H1 (cell line): ENCODE measurements around the gene PAAF1. TPM values are rescaled to one million over a fixed set of nuclear protein-coding genes. Genes with fewer than 3 reads are reported as not detected.

Experiments
- BACH1 ChIP-seq: IDR thresholded peaks from 2 replicates; pipeline ENCODE4 v1.6.1; 2012; ENCODE audit warnings: low read length, improper control_type of control experiment
- CBX5 ChIP-seq: fragments of 300-800, 300-1000 bp; sonication (generic); IDR thresholded peaks from 2 replicates; pipeline ENCODE4 v1.7.1; 2016; ENCODE audit warnings: antibody characterized with exemption, low read length, low read depth
- CBX8 ChIP-seq: fragments of 300-800, 300-1000 bp; sonication (generic); IDR thresholded peaks from 2 replicates; pipeline ENCODE4 v1.7.1; 2016; ENCODE audit warnings: low read depth, low read length, borderline replicate concordance
- CTBP2 ChIP-seq: IDR thresholded peaks from 2 replicates; pipeline ENCODE4 v1.7.0; 2011; ENCODE audit warnings: borderline replicate concordance, mild to moderate bottlenecking, moderate library complexity, mixed read lengths, low read length; ENCODE audit not compliant: insufficient read depth, insufficient read length
- JUN ChIP-seq: IDR thresholded peaks from 2 replicates; pipeline ENCODE4 v1.6.1; 2011; ENCODE audit warnings: low read depth, mild to moderate bottlenecking, improper control_type of control experiment, low read length
- RNF2 ChIP-seq: fragments of 200-900, 300-1000 bp; sonication (generic); IDR thresholded peaks from 2 replicates; pipeline ENCODE4 v1.7.1; 2016; ENCODE audit warnings: borderline replicate concordance, low read depth, mild to moderate bottlenecking, antibody characterized with exemption, low read length; ENCODE audit not compliant: poor library complexity, severe bottlenecking; ENCODE audit errors: missing control alignments
- RXRA ChIP-seq: IDR thresholded peaks from 2 replicates; pipeline ENCODE4 v1.6.1; 2011; ENCODE audit warnings: low read depth, mild to moderate bottlenecking, low read length, moderate library complexity; ENCODE audit not compliant: insufficient read depth
- polyA plus RNA-seq, 7 experiments: library from polyadenylated mRNA; depleted of rRNA in 3 of 7; stranded (reverse) in 5 of 7; unstranded in 2 of 7; fragments of >200 nt in 5 of 7; fragments of 200-250 nt in 2 of 7; gene quantifications; 1 replicate in 5 of 7; 2 replicates in 1 of 7; 4 replicates in 1 of 7; pipeline versions ENCODE4 v1.2.1 to v1.2.3, GENCODE V29; 2011 to 2013; ENCODE audit warnings: missing spikeins in 2 of 7, mixed read lengths in 2 of 7
- total RNA-seq: library from RNA; stranded (reverse); fragmentation: NEBNext Ultra II Directional; extraction: Animal tissue kit (Norgen Biotek cat#: 25700); gene quantifications from 2 replicates; pipeline ENCODE4 v1.2.1, GENCODE V29; 2021

Gene PAAF1
- total and polyA plus RNA-seq, 2 of the 8 experiments (the other 6 are each of a cell fraction or from before 2014, with no cell fraction given) = 24.4 to 28.8 TPM

DNA sequence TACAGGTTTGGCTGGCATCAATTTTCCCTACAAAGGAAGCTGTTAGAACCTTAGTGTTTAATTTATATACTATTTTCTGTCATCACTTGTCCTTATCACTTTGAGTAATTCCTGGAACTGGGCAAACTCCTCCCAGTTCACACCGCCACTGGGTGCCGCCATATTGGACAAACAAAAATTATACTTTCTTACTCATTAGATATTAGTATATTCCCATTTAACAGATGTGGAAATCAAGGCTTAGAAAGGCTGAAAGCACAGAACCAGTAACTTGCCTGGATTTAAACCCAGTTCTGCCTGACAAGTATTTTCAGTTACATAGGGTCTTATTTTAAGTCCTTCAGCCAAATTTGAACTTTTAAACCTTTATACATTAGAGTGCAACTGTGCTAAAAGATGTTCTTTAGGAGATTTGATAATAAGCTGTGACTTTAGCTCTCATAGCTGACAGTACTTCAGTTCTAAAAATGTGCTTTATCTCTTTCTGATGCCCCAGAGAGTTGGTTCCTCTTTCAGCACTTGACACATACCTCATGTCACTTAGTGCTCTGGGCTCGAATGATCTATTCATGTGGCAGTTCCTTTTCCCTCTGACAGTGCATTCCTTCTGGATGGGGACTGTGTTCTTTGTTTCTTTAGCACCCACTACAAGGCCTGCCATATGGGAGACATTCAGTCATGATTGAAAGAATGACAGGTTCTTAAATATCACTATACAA, 25.6 kb upstream of the PAAF1 start (continued):
- TF ChIP-seq JUN (no peak), RXRA (no peak), CBX8 (no peak), BACH1 (no peak), RNF2 (no peak), CTBP2 (no peak), CBX5 (no peak)
- TF ChIP-seq, all 59 proteins: peak for 0
